GM21576 (cell line): ENCODE data around the gene PRKAB2.
"Not testable (repeated sequence)": the region's sequence is repeated elsewhere in the genome, so short reads cannot be mapped to it uniquely, and the experiment has no call there.

Source experiments
- ATAC-seq: cut with Tn5 transposase; IDR thresholded peaks from one replicate; pipeline ENCODE4 v1.9.1; 2021; ENCODE audit warnings: mild to moderate bottlenecking, moderate library complexity; ENCODE audit not compliant: unreplicated experiment

Gene PRKAB2

DNA sequence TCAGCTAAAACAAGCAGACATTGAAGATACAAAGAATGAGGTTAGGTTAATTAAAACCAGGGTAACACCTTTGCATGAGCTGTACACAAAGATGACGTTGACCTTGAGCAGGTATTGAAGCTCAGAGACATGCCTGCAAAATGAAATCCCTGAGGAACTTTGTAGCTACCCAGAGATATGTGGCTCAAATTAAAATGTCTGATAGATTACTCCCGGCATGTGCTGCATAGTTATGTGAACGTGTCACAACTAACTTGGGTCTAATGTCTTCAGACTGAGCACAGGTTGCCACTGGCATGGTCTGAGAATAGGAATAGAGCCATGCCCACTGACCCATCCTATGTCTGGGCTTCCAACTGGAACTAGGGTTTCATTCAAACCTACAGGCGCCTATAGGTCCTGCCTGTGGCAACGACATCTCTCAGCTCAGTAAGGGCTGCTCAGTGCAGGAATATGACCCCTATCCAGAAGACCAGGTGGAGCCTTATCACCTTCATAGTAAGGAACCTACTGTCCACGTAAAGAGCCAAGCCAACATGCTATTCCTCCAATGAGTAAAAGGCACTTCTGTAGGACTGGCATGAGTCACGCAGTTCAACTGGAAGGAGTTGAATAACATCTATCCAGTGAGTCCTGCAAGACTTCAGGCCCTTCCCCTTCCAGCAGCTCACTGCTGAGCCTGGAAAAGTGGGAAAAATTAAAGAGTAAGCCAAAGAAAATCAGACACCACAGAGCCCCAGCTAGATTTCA lies 60.7 kb downstream of the PRKAB2 start:
- no peak for ATAC-seq

DNA sequence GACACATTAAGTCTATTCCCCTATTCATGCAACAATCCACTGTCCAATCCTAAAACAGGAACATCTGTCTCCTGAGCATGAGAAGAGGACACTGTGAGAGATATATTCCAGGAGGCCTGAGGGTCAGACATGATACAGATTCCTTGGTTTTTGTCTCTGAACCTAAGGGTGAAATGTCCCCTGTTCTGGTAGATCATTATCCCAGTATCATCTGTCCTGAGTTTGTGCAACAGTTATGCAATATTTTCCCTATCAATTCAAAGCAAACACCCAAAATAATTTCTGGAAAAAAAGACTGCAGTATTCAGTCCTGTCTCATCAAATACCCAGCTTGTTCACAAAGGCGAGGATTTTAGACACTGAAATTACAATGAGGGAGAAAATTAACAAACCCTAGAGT lies 61.4 kb downstream of the PRKAB2 start:
- no peak for ATAC-seq

DNA sequence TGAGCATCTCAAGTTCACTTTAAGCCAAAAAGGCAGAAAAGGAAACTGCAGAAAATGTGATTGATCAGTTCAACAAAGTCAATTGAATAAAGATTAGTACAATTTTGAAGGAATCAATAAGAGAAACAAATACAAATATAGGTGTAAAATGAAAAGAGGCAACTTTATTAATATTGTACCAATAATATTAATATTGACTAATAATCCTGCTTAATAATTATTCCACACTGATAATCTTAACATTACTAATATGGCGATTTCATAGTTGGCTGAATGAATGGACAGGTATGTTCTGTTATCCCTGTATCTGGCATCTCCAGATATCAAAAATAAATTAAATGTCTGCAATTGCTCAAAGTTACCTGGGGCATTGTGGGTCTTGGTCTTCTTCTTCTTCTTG lies 61.8 kb downstream of the PRKAB2 start:
- ATAC-seq = no peak

DNA sequence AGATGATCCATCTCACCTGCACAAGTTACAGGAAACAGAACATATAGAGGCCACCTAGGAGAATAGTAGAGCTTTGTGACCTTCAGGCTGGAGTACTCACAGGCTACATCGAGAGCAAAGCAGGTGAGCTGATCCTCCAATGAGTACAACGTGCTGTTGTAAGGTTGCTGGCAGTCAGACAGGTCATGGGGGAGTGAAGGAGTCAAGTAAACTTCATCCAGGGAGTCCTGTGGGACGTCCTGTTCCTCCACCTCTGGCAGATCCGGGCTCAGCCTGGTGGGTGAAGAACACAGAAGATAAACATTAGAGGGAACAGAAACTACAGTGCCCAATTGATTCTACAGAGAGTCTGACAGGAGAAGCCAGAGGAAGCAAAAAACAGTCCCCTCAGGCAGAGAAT lies 62.5 kb downstream of the PRKAB2 start:
- ATAC-seq = no peak

DNA sequence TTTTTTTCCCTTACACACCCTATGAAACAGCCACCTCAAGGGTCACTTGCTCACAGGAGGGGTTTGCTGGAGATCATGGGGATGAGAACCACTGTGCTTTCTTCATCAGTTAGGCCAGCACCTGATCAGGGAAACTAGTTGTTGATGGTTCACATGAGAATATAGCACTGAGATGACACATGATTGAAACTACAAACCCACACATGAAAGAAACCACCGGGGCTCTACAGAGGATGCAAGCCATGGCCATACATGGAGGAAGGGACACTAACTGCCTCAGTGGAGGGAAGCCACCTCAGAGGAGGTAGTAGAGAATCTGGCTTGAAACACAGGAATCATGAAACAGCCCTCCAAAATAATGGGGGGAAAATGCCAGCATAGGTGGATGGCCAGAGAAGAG lies 63.2 kb downstream of the PRKAB2 start:
- peak; percentile 73 for ATAC-seq

DNA sequence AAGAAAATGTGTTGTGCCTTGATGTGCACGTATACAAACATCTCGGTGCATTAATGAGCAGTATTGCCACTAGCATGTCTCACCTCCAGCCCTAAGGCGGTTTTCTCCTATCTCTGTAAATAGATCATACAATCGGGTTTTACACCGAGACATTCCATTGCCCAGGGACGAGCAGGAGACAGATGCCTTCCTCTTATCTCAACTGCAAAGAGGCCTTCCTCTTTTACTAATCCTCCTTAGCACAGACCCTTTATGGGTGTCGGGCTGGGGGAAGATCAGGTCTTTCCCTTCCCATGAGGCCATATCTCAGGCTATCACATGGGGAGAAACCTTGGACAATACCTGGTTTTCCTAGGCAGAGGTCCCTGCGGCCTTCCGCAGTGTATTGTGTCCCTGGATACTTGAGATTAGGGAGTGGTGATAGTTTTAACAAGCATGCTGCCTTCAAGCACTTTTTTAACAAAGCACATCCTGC lies 65.8 kb downstream of the PRKAB2 start:
- not testable (repeated sequence) for ATAC-seq

DNA sequence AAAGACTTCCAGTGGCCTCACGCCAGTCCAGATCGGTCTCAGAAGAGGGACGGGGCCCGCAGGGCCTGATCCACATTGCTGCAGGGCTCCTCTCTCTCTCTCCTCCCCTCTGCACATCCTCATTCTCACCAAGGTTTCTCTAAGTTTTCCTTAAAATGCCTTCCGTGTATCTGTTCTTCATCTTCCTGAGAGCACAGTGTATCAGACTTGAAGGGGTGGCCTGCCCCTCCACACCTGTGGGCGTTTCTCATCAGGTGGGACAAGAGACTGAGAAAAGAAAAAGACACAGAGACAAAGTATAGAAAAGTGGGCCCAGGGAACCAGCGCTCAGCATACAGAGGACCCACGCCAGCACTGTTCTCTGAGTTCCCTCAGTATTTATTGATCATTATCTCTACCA lies 66.4 kb downstream of the PRKAB2 start:
- ATAC-seq = no peak
